Daoy (cell line): ENCODE results near the gene SLC37A2. TPM values are rescaled to one million over a fixed set of nuclear protein-coding genes. Genes with fewer than 3 reads are reported as not detected.

ENCODE experiments used
- DNase-seq: peaks from one replicate; pipeline ENCODE4 v3.0.0-alpha.2; 2015; ENCODE audit warnings: low read depth
- total RNA-seq: library from RNA; depleted of rRNA; stranded (reverse); fragments of >200 nt; shearing (Covaris generic); gene quantifications from 2 replicates; pipeline ENCODE4 v1.2.3, GENCODE V29; 2014; rRNA removed

The SLC37A2 gene
- total RNA-seq, 1 experiment from 2014 or later = 4.1 TPM

DNA sequence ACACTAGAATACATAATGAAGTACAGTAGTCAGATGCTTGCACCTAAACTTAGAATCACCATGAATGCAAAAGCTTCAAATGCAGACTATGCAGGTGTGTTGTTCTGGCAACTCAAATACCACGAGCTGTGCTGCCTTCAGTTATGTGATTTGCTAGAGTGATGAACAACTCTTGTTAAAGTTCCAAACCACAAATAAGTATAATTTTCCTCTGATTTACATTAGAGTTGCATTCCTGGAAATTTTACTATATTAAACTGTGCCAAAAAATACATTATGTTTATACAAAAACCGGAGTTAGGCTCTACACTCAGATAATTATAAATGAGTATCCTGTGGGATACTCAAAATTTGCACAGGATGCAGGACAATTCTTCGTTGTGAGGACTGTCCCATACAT, 45.4 kb downstream of the SLC37A2 start:
- DNase-seq = no peak

DNA sequence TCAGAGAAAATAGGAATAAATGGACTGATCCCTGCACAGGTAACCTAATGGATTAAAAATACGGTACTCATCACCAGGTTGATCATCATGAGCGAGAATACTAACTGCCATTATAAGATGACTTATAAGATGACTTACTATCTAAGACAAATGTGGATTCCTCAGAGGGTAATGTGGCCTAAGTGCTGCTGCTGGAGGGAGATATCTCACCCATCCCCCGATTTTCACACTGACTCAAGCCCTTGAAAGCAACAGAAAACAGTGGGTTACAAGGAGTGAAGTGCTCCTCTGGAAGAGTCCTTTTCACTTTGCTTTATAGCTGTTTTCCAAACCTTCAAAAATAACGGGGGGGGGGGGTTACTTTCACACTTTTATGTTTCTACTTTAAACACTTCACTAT, 47.4 kb downstream of the SLC37A2 start:
- DNase-seq = no peak

GRCh38 chr11:125111001-125111342, 47.9 kb downstream of the SLC37A2 start:
- peak; percentile 17 for DNase-seq

DNA sequence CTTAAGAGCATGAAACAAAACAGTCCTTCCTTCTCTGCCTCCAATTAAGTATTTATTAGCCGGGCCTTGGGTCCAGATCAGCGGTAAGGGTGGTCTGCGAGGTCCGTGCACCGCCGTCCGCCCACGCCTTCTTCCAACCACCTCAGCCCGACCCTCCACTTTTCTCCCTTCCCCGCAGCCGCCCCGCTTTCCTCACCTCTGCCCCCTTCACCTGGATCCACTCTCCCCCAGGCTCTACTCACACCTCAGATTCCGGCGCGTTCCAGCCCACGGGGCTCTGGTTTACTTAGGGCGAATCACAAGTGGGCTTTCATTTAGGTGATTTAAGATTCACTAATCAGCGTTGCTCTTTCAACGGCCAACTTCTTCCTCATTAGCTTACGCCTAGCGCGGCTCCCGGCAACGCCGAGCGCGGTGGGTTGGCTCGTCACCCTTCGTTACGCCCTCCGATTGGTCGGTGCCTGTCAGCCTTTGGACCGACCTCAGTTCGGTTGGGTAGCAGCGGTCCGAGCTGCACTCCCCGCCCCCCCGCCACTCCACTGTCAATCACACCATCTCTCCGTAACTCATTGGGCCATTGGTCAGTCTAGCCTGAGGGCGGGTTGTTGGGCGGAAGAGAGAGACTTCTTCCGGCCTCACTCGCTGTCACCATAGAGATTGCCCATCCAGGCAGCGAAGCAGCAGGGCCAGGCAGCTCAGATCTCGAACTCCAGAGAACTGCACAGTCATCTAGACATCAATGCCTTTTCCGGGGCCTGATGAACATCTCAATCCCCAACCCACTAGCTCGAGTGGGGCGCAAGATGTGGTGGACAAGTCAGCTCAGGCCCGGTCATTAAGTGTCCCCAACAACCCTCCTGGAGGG, 48.5 kb downstream of the SLC37A2 start, which contains the start of gene TMEM218:
TSS of gene TMEM218 (minus strand) at position 284 of the 865 bp plus-strand sequence. CDS start 9,385 bp downstream, outside the sequence.
- DNase-seq = peak; percentile 99

DNA sequence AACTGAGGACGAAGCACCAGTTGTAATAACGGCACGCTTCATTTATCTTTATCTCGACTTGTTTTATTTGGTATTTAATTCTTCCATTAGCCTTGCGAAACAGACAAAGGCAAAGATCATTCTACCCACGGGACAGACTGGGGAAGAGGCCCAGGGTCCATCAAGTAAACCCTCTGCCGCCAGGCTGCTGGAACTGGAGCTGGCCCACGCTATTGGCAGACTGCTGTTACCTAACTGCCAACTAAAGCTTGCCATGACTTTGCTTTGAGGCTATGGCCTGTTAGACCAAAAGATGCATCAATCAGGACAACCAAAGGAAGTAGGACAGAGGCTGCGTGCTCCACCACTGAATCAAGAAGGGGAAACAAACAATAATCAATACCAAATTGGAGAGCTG, 49.1 kb downstream of the SLC37A2 start:
- no peak for DNase-seq

DNA sequence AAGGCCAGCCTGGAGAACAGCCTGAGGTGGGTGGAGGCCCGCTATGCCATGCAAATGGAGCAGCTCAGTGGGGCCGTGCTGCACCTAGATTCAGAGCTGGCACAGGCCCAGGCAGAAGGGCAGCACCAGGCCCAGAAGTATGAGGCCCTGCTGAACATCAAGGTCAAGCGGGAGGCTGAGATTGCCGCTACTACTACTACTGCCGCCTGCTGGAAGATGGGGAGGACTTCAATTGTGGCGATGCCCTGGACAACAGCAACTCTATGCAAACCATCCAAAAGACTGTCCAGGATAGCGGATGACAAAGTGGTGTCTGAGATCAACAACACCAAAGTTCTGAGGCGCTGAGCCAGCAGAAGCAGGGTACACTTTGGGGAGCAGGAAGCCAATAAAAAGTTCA, 51.4 kb downstream of the SLC37A2 start:
- DNase-seq = peak; percentile 5

DNA sequence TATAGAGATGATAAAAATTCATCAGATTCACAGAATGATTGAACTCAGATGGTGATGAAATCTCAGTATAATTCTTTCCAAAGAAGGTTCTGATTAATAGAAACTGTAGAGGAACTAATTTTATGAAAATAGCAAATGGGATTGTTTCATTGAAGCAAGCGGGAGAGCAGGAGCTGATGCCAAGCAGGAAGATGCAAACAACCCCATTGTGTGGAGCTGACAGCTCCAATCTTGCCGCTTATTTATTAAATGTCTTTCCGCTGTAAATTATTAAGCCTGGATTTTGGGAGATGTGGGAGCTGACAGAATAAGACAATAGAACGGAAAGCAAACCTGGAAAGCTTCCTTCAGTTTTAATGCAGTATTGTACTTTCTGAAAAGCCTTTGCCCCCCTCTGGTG, 54.3 kb downstream of the SLC37A2 start:
- no peak for DNase-seq

DNA sequence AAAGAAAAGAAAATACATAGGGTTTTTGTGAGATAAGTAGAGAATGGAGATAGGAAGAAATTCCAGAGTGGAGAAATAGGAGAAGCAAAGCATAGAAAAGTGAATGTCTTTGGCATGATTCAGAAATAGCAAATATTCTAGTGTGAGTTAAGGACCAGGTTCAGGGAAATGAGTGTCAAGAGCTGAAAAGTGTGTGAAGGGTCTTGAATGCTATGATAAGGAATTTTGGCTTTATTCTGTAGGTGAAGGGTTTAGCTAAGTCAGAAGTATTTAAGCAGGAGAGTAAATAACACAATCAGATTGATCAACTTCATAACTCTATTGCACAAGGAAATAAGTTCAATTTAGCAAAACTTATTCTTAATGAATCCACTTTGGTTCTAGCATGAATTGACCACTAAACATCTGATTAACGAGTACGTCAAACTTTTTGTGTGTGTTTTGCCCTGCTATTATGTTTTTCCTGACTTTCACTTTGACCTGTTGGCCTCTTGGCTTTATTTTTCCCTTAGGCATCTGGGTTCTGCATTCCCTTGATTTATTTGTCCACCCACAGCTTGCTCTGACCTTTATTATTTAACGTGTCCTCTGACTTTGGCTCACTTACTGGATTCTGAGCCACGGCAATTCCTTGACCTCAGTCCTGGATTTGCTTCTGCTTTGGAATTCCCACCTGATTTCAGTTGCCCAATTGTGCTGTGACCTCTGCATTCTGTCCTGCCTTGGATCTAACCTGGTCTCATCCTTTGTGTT, 60.3 kb downstream of the SLC37A2 start:
- no peak for DNase-seq

DNA sequence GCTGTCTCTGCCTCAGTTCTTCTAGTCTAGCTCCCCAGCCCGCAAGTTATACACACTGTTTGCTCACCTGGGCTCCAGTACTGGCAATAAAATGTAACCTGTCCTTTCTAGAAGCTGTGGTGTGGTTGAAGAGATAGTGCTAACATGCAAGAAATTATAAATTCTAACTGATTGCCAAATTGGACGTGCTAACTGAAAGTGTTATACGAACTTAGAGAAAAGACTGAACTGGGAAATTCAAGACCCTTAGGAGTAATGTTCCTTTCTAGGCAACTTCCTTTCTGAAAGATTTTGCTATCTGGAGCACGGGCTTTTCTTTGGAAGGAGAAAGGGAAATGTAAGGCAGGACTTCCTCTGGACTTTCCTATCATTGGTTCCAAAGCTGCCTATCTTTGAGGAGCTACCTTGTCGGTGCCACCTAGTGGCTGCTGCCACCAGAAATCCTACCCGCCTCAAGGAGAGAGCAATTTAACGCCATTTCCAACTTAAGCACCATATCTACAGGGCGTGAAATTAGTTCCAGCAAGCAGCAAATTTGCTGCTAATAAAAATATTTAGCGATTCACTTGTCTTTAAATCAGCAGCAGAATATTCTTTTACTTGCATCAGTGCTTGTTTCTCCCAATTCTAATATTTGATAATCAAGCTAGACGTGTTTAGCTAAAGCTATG, 61.0 kb downstream of the SLC37A2 start:
- peak; percentile 43 for DNase-seq

GRCh38 chr11:125124618-125124992, 61.5 kb downstream of the SLC37A2 start:
- DNase-seq = no peak

DNA sequence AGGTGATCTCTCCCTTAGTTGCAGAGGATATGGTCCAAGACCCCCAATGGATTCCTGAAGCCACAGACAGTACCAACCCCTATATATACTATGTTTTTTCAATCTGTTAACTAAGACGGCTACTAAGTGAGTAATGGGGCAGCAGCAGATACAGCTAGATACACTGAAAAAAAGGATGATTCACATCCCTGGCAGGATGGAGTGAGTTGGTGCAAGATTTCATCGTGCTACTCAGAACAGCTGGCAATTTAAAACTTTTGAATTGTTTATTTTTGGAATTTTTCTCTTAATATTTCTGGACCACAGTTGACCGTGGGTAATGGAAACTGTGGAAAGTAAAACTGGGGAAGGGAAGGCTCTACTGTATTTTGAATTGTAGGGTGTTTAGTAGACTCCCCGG, 65.3 kb downstream of the SLC37A2 start:
- peak; percentile 21 for DNase-seq

DNA sequence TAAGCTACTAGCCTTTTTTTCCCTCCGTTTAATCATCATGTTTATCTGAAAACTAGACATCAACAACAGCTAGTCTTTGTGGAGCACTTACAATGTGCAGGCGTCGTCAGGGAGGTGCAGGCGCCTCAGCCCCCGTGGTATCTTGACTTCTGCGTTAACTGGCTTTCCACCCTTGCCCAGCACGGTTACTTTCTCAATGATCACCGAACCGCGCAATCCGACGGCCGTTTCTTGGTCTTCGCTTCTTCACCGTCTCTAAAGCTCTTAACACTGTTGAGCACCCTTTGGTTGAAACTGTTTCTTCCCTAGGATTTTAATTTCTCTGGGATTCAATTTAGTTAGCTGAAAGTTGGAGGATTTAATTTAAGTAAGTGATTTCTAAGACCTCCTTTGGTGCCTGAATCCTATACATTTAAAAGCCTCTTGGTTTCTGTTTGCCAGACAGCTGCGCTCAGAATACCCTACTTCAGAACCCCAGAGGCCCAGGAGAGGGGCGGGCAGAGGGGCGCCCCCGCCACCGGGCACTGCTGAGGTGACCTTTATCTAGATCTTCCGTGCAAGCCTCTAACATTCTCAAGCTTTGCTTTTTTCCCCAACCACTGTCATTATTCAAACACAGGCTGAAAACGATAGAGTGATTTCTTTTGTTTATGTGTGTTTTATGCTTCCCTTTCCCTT, 66.3 kb downstream of the SLC37A2 start:
- DNase-seq = no peak

- DNase-seq = no peak
Measured at GRCh38 chr11:125132071-125132470, 69.0 kb downstream of the SLC37A2 start.

- no peak for DNase-seq
Measured at GRCh38 chr11:125132596-125132995, 69.5 kb downstream of the SLC37A2 start.

DNA sequence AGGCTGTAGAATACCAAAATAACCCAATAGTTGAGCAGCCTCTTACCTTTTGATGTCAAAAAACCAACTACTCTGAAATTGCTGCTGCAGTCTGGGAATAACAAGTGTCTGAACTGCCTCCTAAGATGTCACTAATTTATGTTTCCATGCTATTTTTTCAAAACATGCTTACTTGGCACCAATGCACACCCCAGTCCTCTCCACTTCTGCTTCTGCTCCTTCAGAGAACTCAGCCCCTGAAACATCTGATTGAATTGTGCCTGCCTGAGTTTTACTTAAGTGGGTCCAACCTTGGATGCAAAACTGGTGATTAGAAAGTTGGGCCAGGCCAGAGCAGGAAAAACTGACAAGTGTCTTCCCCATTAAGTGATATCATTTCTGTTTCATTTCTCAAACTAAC, 72.9 kb downstream of the SLC37A2 start:
- DNase-seq = no peak

- DNase-seq = no peak
Measured at GRCh38 chr11:125138966-125139365, 75.9 kb downstream of the SLC37A2 start.

DNA sequence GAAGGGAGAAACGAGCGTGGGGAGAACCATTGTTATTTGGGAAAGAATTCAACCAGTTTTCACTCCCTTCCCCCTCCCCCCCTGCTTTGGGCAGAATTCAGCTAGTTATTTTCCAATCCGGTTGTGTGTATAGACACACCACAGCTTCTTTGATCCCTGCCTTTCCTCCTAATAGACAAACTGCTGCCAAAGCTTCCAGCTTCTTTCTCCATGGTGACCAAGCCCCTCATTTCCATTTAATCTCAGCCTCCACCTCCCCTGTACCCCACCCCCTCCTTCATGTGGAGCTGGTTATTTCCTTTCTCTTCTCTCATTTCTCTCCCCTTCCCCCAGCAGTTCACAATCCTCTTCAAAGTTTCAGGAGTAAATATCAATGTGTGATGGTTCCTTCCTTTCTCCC, 76.7 kb downstream of the SLC37A2 start:
- no peak for DNase-seq

Other genes starting within 250 kb of the SLC37A2 start
- gene ROBO3, start 197.9 kb upstream of the SLC37A2 start, total RNA-seq = 5.4 and 16.2 TPM in 2 replicates
- 0.69 and 3.6 TPM in 2 replicates for gene ROBO4, start 165.4 kb upstream of the SLC37A2 start, total RNA-seq
- gene HEPN1, start 144.1 kb upstream of the SLC37A2 start, total RNA-seq = not detected in 2 replicates
- not detected in 2 replicates for gene HEPACAM, start 127.3 kb upstream of the SLC37A2 start, total RNA-seq
- gene CCDC15, start 109.1 kb upstream of the SLC37A2 start, total RNA-seq = 5.8 and 7.3 TPM in 2 replicates
- 25.1 and 32.0 TPM in 2 replicates for gene TMEM218, start 48.3 kb downstream of the SLC37A2 start, total RNA-seq
- gene PKNOX2, start 101.4 kb downstream of the SLC37A2 start, total RNA-seq = 0.54 and 1.4 TPM in 2 replicates